Measurements from ENCODE around the gene PFN3.

DNA sequence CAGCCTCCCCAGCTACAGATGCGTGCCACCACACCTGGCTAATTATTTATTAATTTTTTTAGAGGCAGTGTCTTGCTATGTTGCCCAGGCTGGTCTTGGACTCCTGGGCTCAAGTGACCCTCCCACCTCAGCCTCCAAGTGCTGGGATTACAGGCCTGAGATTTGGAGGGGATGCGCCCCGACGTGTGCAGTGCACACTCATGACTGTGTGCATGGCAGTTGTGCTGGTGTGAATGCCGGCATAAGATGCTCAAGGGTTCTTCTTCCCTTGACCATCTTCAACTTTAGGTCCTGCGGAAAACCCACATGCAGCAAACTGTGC, 19.7 kb downstream of the PFN3 start:
- no peak for TF ChIP-seq EZH2 (IDR thresholded peaks at IDR 0.05; ENCODE audit: low read depth, unreplicated experiment)
- no peak for TF ChIP-seq POLR2AphosphoS5 (IDR thresholded peaks at IDR 0.05; ENCODE audit: low read depth)
- TF ChIP-seq CTCF (conservative IDR thresholded peaks at IDR 0.05; ENCODE audit: low read depth in 2 of 2): no peak
- no peak for TF ChIP-seq EZH2phosphoT487 (IDR thresholded peaks at IDR 0.05; ENCODE audit: unreplicated experiment)
- TF ChIP-seq, protein P1, sequence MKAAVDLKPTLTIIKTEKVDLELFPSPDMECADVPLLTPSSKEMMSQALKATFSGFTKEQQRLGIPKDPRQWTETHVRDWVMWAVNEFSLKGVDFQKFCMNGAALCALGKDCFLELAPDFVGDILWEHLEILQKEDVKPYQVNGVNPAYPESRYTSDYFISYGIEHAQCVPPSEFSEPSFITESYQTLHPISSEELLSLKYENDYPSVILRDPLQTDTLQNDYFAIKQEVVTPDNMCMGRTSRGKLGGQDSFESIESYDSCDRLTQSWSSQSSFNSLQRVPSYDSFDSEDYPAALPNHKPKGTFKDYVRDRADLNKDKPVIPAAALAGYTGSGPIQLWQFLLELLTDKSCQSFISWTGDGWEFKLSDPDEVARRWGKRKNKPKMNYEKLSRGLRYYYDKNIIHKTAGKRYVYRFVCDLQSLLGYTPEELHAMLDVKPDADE (IDR thresholded peaks at IDR 0.05): no peak
- TF ChIP-seq NANOG (IDR thresholded peaks at IDR 0.05; ENCODE audit: borderline replicate concordance): no peak
- no peak for TF ChIP-seq JUNB (IDR thresholded peaks at IDR 0.05; ENCODE audit: unreplicated experiment)
- no peak for TF ChIP-seq CREB1 (CRISPR knock-in tag; IDR thresholded peaks at IDR 0.05; ENCODE audit: low read depth)
- no peak for TF ChIP-seq ZNF114 (CRISPR knock-in tag; IDR thresholded peaks at IDR 0.05)

Measured in GM23338 (cell line).